Measurements from ENCODE around the gene ZBTB2. TPM values are rescaled to one million over a fixed set of nuclear protein-coding genes. Genes with fewer than 3 reads are reported as not detected.

ZBTB2 gene
- total RNA-seq, 4 donors from 2014 or later = 11.4 to 15.1 (median 12.4) TPM

DNA sequence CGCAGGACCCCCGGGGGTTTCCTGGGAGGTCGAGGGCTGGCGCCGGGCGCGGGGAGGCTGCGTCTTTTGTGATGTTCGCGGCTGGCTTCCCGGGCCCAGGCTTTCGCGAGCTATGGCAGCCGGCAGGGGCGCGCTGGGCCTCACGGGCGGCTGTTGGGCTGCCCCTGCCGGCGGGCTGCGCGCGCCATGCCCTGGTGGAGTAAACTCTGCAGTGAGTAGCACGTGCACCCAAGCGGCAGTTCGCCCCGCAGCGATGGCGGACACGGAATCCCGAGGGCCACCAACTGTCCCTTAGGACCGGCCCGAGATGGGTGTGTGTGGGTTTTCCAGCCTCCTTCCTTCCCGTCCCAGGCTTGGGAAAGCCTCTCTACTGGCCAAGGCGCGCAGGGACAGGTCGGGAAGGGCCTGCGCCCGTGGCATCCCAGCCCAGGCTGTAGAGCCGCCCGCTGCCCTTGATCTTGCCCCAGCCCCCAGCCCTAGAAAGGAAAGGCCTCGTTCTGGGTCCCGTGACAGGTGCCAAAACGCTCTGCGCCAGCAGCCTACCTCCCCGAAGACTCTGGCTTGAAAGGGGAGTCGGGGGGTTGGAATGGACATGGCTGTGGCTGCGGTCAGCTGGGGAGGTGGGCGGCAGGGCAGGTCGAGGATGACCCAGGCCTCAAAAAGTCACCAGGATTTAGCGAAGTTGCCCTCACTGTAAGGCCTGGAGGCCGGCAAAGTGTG, 49.7 kb downstream of the ZBTB2 start:
- ATAC-seq = no peak
- 100% methylated on average over 1 of the region's 52 CpGs; no CpG with 5 or more reads in 1 of the 2 donors for WGBS, 2 donors (ENCODE audit: low coverage in 1 of 2)
- Histone ChIP-seq H3K9me3 (no peaks in the 10 kb centered on the region), H3K4me1 (peaks cover 0 to 9% (median 0%) of the 10 kb centered on the region in 3 donors), H3K4me3 (no peak overlapping the region), H3K27ac (no peak overlapping the region), H3K36me3 (peaks cover 0 to 12% of the 10 kb centered on the region in 2 donors), H3K27me3 (no peaks in the 10 kb centered on the region)
- TF ChIP-seq EP300 (IDR thresholded peaks at IDR 0.05) (no peak), POLR2AphosphoS5 (IDR thresholded peaks at IDR 0.05) (no peak), POLR2A (IDR thresholded peaks at IDR 0.05) (no peak)
- TF ChIP-seq, protein P1, sequence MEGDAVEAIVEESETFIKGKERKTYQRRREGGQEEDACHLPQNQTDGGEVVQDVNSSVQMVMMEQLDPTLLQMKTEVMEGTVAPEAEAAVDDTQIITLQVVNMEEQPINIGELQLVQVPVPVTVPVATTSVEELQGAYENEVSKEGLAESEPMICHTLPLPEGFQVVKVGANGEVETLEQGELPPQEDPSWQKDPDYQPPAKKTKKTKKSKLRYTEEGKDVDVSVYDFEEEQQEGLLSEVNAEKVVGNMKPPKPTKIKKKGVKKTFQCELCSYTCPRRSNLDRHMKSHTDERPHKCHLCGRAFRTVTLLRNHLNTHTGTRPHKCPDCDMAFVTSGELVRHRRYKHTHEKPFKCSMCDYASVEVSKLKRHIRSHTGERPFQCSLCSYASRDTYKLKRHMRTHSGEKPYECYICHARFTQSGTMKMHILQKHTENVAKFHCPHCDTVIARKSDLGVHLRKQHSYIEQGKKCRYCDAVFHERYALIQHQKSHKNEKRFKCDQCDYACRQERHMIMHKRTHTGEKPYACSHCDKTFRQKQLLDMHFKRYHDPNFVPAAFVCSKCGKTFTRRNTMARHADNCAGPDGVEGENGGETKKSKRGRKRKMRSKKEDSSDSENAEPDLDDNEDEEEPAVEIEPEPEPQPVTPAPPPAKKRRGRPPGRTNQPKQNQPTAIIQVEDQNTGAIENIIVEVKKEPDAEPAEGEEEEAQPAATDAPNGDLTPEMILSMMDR (IDR thresholded peaks at IDR 0.05) = no peak

DNA sequence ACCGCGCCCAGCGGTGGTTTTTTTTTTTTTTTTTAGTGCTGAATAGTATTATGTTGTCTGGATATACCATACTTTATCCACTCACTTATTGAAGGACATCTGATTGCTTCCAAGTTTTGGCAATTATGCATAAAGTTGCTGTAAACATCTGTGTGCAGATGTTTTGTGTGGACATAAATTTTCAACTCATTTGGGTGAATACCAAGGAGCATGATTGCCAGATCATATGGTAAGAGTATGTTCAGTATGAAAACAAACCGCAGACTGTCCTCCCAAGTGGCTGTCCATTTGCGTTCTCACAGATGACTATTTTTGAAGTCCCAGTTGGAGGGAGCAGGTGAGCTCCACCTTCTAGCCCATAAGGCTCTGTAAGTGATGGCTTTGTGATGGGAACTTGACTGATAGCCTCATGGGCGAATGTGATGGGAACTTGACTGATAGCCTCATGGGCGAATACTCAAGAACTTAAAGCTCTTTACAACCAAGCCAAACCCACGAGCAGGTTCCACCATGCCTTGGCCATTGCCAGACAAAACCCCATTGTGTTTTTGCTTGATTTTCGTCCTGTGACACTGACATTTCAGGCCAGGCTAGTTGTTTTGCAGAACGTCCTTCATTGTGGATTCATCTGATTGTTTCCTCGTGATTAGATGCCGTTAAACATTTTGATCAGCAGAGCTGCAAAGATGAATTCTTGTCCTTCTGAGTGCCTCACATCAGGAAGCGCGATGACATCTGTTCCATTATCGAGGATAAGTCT, 51.0 kb downstream of the ZBTB2 start:
- 82 to 86% methylated on average over 5 to 14 of the region's 15 CpGs for WGBS, 2 donors (ENCODE audit: low coverage in 1 of 2)
- H3K9me3 ChIP-seq = no peaks in the 10 kb centered on the region
- H3K36me3 ChIP-seq = peaks cover 0 to 12% of the 10 kb centered on the region in 2 donors
- ATAC-seq = no peak
- no peak for TF ChIP-seq POLR2AphosphoS5 (IDR thresholded peaks at IDR 0.05)
- TF ChIP-seq POLR2A (IDR thresholded peaks at IDR 0.05) = no peak
- no peak for TF ChIP-seq EP300 (IDR thresholded peaks at IDR 0.05)
- TF ChIP-seq, protein P1 (IDR thresholded peaks at IDR 0.05) = no peak
- H3K27ac ChIP-seq = no peak overlapping the region
- no peak overlapping the region for H3K4me3 ChIP-seq
- H3K4me1 ChIP-seq = peaks cover 0 to 7% (median 0%) of the 10 kb centered on the region in 3 donors
- no peaks in the 10 kb centered on the region for H3K27me3 ChIP-seq

DNA sequence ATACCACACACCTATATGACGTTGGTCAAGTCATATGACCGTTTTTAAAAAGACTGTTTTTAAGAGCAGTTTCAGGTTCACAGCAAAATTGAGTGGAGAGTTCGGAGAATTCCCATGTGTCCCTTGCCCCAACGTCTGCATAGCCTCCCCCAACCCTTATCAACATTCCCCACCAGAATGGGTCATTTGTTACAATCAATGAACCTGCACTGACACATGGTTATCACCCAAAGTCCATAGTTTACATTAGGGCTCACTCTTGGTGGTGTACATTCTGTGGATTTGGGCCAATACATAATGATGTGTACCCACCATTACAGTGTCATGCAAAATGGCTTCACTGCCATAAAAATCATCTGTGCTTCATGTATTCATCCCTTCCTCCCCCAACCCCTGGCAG, 52.0 kb downstream of the ZBTB2 start:
- H3K27ac ChIP-seq = no peak overlapping the region
- ATAC-seq = no peak
- no peaks in the 10 kb centered on the region for H3K9me3 ChIP-seq
- 63 to 77% methylated on average over 4 of the region's 4 CpGs for WGBS, 2 donors (ENCODE audit: low coverage in 1 of 2)
- no peak overlapping the region for H3K4me3 ChIP-seq
- TF ChIP-seq POLR2A (IDR thresholded peaks at IDR 0.05) = no peak
- TF ChIP-seq EP300 (IDR thresholded peaks at IDR 0.05) = no peak
- TF ChIP-seq, protein P1 (IDR thresholded peaks at IDR 0.05) = no peak
- TF ChIP-seq POLR2AphosphoS5 (IDR thresholded peaks at IDR 0.05) = no peak
- H3K27me3 ChIP-seq = no peaks in the 10 kb centered on the region
- peaks cover 0 to 15% (median 0%) of the 10 kb centered on the region in 3 donors for H3K4me1 ChIP-seq
- H3K36me3 ChIP-seq = peaks cover 0 to 12% of the 10 kb centered on the region in 2 donors

DNA sequence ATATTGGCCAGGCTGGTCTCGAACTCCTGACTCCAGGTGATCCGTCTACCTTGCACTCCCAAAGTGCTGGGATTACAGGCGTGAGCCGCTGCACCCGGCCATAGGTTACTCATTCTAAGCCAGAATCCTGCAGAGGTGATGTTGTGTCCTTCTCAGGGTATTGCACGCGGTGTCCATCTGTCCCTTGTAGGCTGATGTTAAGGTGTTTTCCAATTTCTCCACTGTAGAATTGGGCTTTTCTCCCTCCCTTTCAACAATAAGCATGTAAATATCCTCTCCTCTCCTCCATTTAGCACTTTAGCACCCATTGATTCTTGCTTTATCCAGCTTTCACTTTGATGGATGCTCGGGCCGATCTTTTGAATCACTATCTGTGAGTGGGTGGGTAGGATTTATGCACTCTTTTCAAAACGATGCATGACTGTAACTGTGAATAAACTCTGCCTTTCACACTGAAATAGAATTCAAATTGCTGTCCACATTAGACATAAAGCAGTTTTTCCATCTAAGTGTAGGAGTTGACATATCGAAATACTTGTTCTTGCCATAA, 52.6 kb downstream of the ZBTB2 start:
- peaks cover 0 to 15% (median 0%) of the 10 kb centered on the region in 3 donors for H3K4me1 ChIP-seq
- H3K27me3 ChIP-seq = no peaks in the 10 kb centered on the region
- peaks cover 0 to 12% of the 10 kb centered on the region in 2 donors for H3K36me3 ChIP-seq
- H3K9me3 ChIP-seq = no peaks in the 10 kb centered on the region
- no peak for ATAC-seq
- WGBS, 2 donors (ENCODE audit: low coverage in 1 of 2) = 51 to 64% methylated on average over 6 to 8 of the region's 11 CpGs
- no peak for TF ChIP-seq POLR2A (IDR thresholded peaks at IDR 0.05)
- no peak for TF ChIP-seq POLR2AphosphoS5 (IDR thresholded peaks at IDR 0.05)
- TF ChIP-seq EP300 (IDR thresholded peaks at IDR 0.05) = no peak
- TF ChIP-seq, protein P1 (IDR thresholded peaks at IDR 0.05) = no peak
- H3K27ac ChIP-seq = no peak overlapping the region
- no peak overlapping the region for H3K4me3 ChIP-seq
